Breast epithelium (tissue), 4 donors: Measurements from ENCODE around the gene MACROD2. TPM values are rescaled to one million over a fixed set of nuclear protein-coding genes. Genes with fewer than 3 reads are reported as not detected.

Experiments
- DNase-seq, 2 donors: peaks; one replicate each; pipeline ENCODE4 v3.0.0-alpha.2; 2019; ENCODE audit warnings: low spot score in 2 of 2
- H3K27ac ChIP-seq, 2 donors: fragments of 200-600 bp; sonication (generic) in 1 of 2; one replicate each; pipeline ENCODE4 v1.5.1; 2016 to 2019; ENCODE audit warnings: mild to moderate bottlenecking in 1 of 2
- H3K27me3 ChIP-seq, 2 donors: fragments of 200-600 bp; sonication (generic) in 1 of 2; one replicate each; pipeline versions ENCODE4 v1.5.1 to v1.6.0; 2017 to 2019; ENCODE audit warnings: control low read depth in 1 of 2, mild to moderate bottlenecking in 1 of 2
- H3K36me3 ChIP-seq: fragments of 200-600 bp; one replicate; pipeline ENCODE4 v1.5.1; 2019
- H3K4me1 ChIP-seq, 2 donors: fragments of 200-600 bp; sonication (generic); one replicate each; pipeline ENCODE4 v1.5.1; 2016 to 2019; ENCODE audit warnings: control low read depth in 1 of 2
- H3K4me3 ChIP-seq, 3 donors: fragments of 200-600 bp; sonication (generic); 1 replicate in 2 of 3; 2 replicates in 1 of 3; pipeline ENCODE4 v1.5.1; 2016 to 2019; ENCODE audit warnings: mild to moderate bottlenecking in 3 of 3, moderate library complexity in 2 of 3
- H3K9me3 ChIP-seq, 2 donors: fragments of 200-600 bp; sonication (generic) in 1 of 2; one replicate each; pipeline ENCODE4 v1.5.1; 2016 to 2019; ENCODE audit warnings: control low read depth in 1 of 2
- CTCF ChIP-seq, 3 donors: fragments of 450-650 bp; IDR thresholded peaks; one replicate each; pipeline ENCODE4 v1.5.1; 2016 to 2017; ENCODE audit warnings: antibody characterized with exemption in 3 of 3, mild to moderate bottlenecking in 3 of 3, moderate library complexity in 3 of 3
- POLR2A ChIP-seq: fragments of 450-650 bp; IDR thresholded peaks from one replicate; pipeline ENCODE4 v1.6.1; 2016; ENCODE audit warnings: antibody characterized with exemption, mild to moderate bottlenecking, moderate library complexity
- POLR2AphosphoS5 ChIP-seq, 3 donors: sonication (generic); formaldehyde crosslinking; IDR thresholded peaks; one replicate each; pipeline ENCODE4 v1.6.1; 2017; ENCODE audit warnings: antibody characterized with exemption in 3 of 3
- intact Hi-C: fragments of 100-400 bp; cut with DNase I; formaldehyde crosslinking; loops from one replicate; pipeline ENCODE4 v1.15.1; 2023; ENCODE audit warnings: low total_unique reads
- total RNA-seq, 3 donors: library from RNA; depleted of rRNA; stranded (reverse); fragments of >200 nt; gene quantifications; one replicate each; pipeline ENCODE4 v1.1.0, GENCODE V29; 2016

MACROD2 gene
- total RNA-seq, 3 donors from 2014 or later = 6.7 to 26.8 (median 8.8) TPM

DNA sequence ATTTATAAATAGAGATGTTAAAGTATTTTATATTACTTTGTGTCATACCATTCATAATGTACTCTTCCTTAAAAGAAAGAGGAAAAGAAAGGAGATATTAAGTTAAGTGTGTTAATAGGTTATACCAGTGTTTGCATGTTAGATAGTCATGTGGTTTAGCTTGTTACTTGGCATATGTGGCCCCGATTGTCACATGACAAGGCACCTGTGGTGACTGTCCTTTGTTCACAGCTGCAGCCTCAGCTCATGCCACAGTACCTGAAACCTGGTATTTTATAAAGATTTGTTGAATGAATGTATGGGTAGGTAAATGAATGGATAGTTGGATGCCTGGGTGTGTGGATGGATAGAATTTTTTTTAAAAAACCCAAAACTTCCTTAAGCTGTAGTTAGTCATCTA, 648.2 kb downstream of the MACROD2 start:
- H3K27me3 ChIP-seq = no peaks in the 10 kb centered on the region
- no peak for DNase-seq
- TF ChIP-seq POLR2AphosphoS5 (IDR thresholded peaks at IDR 0.05) (no peak), POLR2A (no peak), CTCF (IDR thresholded peaks at IDR 0.05) (no peak)
- H3K36me3 ChIP-seq = no peaks in the 10 kb centered on the region
- H3K27ac ChIP-seq = no peak overlapping the region
- no peak overlapping the region for H3K4me3 ChIP-seq
- intact Hi-C loops = no loop called here
- H3K9me3 ChIP-seq = peaks cover 0 to 11% of the 10 kb centered on the region in 2 donors
- H3K4me1 ChIP-seq = no peaks in the 10 kb centered on the region

DNA sequence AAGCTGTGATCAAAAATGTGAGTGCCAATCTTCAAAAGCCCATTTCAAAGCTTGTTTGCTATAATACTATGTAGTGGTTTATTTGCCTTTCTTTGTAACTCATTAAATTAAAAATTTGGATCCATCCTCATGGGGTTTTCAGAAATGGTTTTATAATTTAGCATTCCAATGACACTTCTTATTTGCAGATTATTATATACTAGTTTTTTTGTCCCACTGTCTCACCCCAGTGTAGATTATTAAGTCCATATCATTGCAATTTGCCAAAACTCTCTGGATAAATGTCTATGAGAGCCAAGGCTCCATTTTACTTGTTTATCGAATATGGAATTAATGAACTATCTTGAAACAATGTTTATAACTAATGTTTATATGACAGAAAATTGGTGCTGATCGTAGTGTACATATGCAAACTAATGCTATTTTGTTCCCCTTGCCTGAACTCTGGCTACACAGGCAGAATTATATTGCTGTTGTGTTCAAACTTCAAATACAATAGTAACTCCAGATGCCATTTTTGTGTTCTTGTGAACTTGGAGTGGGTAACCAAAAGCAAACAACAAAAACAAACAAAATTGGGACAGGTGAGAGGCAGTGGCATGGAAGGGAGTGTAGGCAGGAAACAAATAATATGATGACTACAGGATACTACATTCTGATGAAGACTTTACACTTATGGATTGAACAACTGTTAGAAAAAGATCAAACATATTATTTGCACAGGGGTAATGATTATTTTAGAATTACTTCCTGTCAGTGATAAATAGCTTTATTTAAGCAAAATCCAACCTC, 649.2 kb downstream of the MACROD2 start:
- Histone ChIP-seq H3K27me3 (no peaks in the 10 kb centered on the region), H3K9me3 (peaks cover 0 to 11% of the 10 kb centered on the region in 2 donors), H3K4me3 (no peak overlapping the region), H3K27ac (no peak overlapping the region), H3K36me3 (no peaks in the 10 kb centered on the region), H3K4me1 (no peaks in the 10 kb centered on the region)
- TF ChIP-seq CTCF (IDR thresholded peaks at IDR 0.05) (no peak), POLR2AphosphoS5 (IDR thresholded peaks at IDR 0.05) (no peak), POLR2A (no peak)
- intact Hi-C loops = no loop called here
- no peak for DNase-seq

DNA sequence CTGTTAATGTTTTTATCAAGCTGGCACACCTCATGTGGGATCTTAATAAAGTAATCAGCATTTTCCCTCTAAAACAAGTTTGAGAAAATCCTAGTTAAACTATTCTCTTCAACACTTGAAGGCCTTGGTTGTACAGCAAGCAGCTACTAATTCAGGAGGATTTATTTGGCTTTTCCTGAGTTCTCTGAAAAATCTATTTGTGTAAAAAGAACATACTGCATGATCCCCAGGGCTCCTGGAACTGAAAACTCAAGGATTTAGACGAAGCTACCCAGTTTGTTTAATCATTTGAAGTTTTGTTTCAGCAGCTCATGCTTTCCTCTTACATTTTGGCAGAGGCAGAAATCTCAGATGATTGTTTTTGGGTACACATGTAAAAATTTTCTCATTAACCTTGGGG, 651.7 kb downstream of the MACROD2 start:
- intact Hi-C loops = no loop called here
- Histone ChIP-seq H3K4me3 (no peak overlapping the region), H3K27me3 (no peaks in the 10 kb centered on the region), H3K36me3 (no peaks in the 10 kb centered on the region), H3K9me3 (peaks cover 0 to 5% of the 10 kb centered on the region in 2 donors), H3K4me1 (no peaks in the 10 kb centered on the region), H3K27ac (no peak overlapping the region)
- TF ChIP-seq POLR2A (no peak), CTCF (IDR thresholded peaks at IDR 0.05) (no peak), POLR2AphosphoS5 (IDR thresholded peaks at IDR 0.05) (no peak)
- no peak for DNase-seq

DNA sequence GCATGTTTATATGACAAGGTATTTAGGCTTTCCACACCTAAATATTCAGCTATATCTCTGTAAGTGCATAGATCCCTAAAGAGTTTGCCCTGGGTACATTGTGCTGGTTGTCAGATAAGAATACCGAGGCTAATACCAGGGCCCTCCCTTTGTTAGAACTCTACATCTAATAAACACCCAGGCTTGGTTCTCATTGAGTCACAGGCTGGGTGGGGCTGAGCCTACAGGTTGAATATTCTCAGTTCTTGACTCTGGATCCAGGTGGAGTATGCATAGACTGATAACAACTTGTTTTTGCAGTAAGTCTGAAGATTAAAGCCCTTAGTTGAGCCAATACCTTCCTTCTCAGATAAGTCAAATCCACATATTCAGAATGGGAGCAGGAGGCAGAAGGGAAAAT, 654.3 kb downstream of the MACROD2 start:
- no peak overlapping the region for H3K27ac ChIP-seq
- intact Hi-C loops = no loop called here

More for the DNA sequence above, 654.3 kb downstream of the MACROD2 start:
- Histone ChIP-seq H3K27me3 (no peaks in the 10 kb centered on the region), H3K4me3 (no peak overlapping the region), H3K36me3 (no peaks in the 10 kb centered on the region), H3K9me3 (no peaks in the 10 kb centered on the region), H3K4me1 (no peaks in the 10 kb centered on the region)
- TF ChIP-seq POLR2AphosphoS5 (IDR thresholded peaks at IDR 0.05) = no peak
- TF ChIP-seq POLR2A = no peak
- no peak for TF ChIP-seq CTCF (IDR thresholded peaks at IDR 0.05)
- DNase-seq = no peak
